ENCODE measurements around the gene CCDC183.
A peak's percentile ranks its signal among the peaks of the same experiment; 100 is the strongest.
"Not testable (repeated sequence)": the region's sequence is repeated elsewhere in the genome, so short reads cannot be mapped to it uniquely, and the experiment has no call there.

The CCDC183 gene

DNA sequence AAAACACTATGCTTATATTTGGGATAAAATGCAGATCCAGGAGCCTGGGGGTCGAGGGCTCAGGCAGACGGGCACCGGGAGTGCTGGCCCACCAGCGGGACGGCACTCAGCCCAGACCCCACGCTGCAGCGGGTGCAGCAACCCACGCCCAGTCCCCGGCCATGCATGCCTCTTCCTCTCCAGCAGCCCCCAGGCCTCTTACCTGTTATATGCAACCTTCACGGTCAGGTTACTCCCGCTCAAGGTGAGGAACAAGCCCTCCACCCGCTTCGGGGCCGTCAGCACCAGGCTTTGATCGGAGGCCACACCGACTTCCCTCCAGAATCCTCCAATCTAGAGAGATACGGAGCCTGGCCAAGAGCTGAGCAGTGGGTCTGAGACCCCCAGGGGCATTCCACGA lies 39.3 kb upstream of the CCDC183 start:
- DNase-seq: no peak
- no peak overlapping the region for H3K27ac Mint-ChIP-seq

GRCh38 chr9:136757328-136757727 lies 38.8 kb upstream of the CCDC183 start:
- no peak overlapping the region for H3K4me3 Mint-ChIP-seq
- no peak for DNase-seq
- peaks cover 7% of the 10 kb centered on the region for H3K9me3 Mint-ChIP-seq
- H3K4me1 Mint-ChIP-seq (ENCODE audit: low read depth): no peaks in the 10 kb centered on the region
- peaks cover 2% of the 10 kb centered on the region for H3K36me3 Mint-ChIP-seq (ENCODE audit: low read depth)
- H3K27ac Mint-ChIP-seq: no peak overlapping the region
- peaks cover 27% of the 10 kb centered on the region for H3K27me3 Mint-ChIP-seq

More for the DNA sequence above, 39.3 kb upstream of the CCDC183 start:
- peaks cover 12% of the 10 kb centered on the region for H3K9me3 Mint-ChIP-seq
- H3K27me3 Mint-ChIP-seq: peaks cover 32% of the 10 kb centered on the region
- H3K36me3 Mint-ChIP-seq (ENCODE audit: low read depth): peaks cover 3% of the 10 kb centered on the region
- H3K4me3 Mint-ChIP-seq: no peak overlapping the region
- no peaks in the 10 kb centered on the region for H3K4me1 Mint-ChIP-seq (ENCODE audit: low read depth)

DNA sequence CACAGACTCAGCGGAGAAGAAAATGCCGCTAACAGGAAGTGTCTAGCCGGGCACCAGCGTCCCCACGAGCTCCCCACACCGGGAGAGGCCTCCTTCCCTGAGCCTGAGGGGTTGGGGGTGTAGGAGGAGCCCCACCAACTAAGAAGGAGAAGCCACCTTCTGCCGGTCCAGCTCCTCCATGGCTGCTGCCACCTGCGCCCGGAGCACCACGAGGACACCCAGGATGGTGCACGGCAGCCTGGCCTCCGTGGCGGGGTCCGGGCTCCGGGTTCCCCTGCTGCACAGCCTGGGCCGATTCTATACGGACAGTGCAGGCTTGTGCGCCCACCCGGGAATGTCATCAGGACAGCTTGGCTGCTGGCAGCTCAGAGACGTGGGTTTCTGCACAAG lies 38.4 kb upstream of the CCDC183 start:
- Mint-ChIP-seq H3K27me3 (peaks cover 25% of the 10 kb centered on the region), H3K27ac (no peak overlapping the region), H3K36me3 (ENCODE audit: low read depth) (no peaks in the 10 kb centered on the region), H3K9me3 (peaks cover 3% of the 10 kb centered on the region), H3K4me3 (no peak overlapping the region), H3K4me1 (ENCODE audit: low read depth) (no peaks in the 10 kb centered on the region)
- DNase-seq: no peak

- H3K9me3 Mint-ChIP-seq: peaks cover 2% of the 10 kb centered on the region
- no peak overlapping the region for H3K4me3 Mint-ChIP-seq
- H3K4me1 Mint-ChIP-seq (ENCODE audit: low read depth): no peaks in the 10 kb centered on the region
- H3K27me3 Mint-ChIP-seq: peaks cover 29% of the 10 kb centered on the region
- DNase-seq: no peak
- H3K36me3 Mint-ChIP-seq (ENCODE audit: low read depth): no peaks in the 10 kb centered on the region
- no peak overlapping the region for H3K27ac Mint-ChIP-seq
Observed at GRCh38 chr9:136759001-136759400, 37.1 kb upstream of the CCDC183 start.

DNA sequence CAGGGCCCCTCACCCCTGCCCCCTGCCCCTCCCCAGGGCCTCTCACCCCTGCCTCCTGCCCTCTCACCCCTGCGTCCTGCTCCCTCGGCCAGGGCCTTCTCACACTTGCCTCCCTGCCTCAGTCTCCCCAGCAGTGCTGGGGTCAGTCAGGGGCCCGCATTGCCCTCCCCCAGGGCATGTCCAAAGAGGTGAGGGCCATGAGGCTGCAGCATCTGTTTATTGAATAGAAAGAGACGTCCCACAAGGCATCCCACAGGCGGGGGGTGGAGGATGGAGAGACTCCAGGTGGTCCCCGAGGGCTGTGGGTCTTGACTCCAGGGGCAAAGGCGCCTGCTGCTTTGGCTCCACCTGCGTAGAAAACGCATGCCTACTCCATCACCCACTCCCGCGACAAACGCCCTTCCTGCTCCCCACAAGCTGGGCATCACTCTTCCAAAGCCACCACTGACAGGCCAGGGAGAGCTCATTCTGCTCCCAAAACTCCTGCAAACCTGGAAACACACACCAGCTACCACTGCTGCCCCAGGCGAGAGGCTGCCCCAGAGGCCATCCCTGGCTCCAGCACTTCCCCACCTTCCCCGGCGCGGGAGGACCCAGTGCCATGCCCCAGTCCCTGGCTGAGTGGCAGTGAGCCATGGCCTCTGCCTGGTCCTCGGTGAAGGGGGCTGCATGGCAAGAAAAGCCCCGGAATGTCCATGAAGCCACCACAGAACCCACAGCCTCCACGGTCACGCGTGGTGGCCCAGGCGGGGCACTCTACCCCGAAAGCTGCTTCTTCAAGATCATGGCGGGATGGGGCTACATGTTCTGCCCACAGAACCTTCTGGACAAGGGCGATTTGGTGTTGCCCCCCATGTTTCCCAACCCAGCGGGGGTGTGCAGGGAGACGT lies 36.5 kb upstream of the CCDC183 start:
- DNase-seq: no peak
- Mint-ChIP-seq H3K36me3 (ENCODE audit: low read depth) (no peaks in the 10 kb centered on the region), H3K4me1 (ENCODE audit: low read depth) (no peaks in the 10 kb centered on the region)

GRCh38 chr9:136760424-136760823 lies 35.7 kb upstream of the CCDC183 start:
- peaks cover 2% of the 10 kb centered on the region for H3K9me3 Mint-ChIP-seq
- H3K36me3 Mint-ChIP-seq (ENCODE audit: low read depth): no peaks in the 10 kb centered on the region
- H3K27ac Mint-ChIP-seq: no peak overlapping the region
- peaks cover 29% of the 10 kb centered on the region for H3K27me3 Mint-ChIP-seq
- H3K4me3 Mint-ChIP-seq: no peak overlapping the region
- H3K4me1 Mint-ChIP-seq (ENCODE audit: low read depth): no peaks in the 10 kb centered on the region
- no peak for DNase-seq

More for the DNA sequence above, 36.5 kb upstream of the CCDC183 start:
- Mint-ChIP-seq H3K4me3 (no peak overlapping the region), H3K27ac (no peak overlapping the region), H3K27me3 (peaks cover 30% of the 10 kb centered on the region), H3K9me3 (peaks cover 2% of the 10 kb centered on the region)

GRCh38 chr9:136760834-136761544 lies 35.1 kb upstream of the CCDC183 start:
- H3K27ac Mint-ChIP-seq; H3K4me3 Mint-ChIP-seq; DNase-seq; H3K36me3 Mint-ChIP-seq (ENCODE audit: low read depth); H3K4me1 Mint-ChIP-seq (ENCODE audit: low read depth); H3K9me3 Mint-ChIP-seq: not testable (repeated sequence)
- peaks cover 25% of the 10 kb centered on the region for H3K27me3 Mint-ChIP-seq

GRCh38 chr9:136761545-136761981 lies 34.6 kb upstream of the CCDC183 start:
- Mint-ChIP-seq H3K4me3 (no peak overlapping the region), H3K9me3 (no peaks in the 10 kb centered on the region), H3K36me3 (ENCODE audit: low read depth) (no peaks in the 10 kb centered on the region), H3K27ac (no peak overlapping the region), H3K27me3 (peaks cover 19% of the 10 kb centered on the region), H3K4me1 (ENCODE audit: low read depth) (peaks cover 7% of the 10 kb centered on the region)
- no peak for DNase-seq

- Mint-ChIP-seq H3K4me3 (no peak overlapping the region), H3K27me3 (peaks cover 22% of the 10 kb centered on the region), H3K27ac (no peak overlapping the region), H3K36me3 (ENCODE audit: low read depth) (no peaks in the 10 kb centered on the region), H3K4me1 (ENCODE audit: low read depth) (peaks cover 13% of the 10 kb centered on the region), H3K9me3 (no peaks in the 10 kb centered on the region)
- DNase-seq: no peak
Observed at GRCh38 chr9:136762221-136762691, 33.9 kb upstream of the CCDC183 start.

DNA sequence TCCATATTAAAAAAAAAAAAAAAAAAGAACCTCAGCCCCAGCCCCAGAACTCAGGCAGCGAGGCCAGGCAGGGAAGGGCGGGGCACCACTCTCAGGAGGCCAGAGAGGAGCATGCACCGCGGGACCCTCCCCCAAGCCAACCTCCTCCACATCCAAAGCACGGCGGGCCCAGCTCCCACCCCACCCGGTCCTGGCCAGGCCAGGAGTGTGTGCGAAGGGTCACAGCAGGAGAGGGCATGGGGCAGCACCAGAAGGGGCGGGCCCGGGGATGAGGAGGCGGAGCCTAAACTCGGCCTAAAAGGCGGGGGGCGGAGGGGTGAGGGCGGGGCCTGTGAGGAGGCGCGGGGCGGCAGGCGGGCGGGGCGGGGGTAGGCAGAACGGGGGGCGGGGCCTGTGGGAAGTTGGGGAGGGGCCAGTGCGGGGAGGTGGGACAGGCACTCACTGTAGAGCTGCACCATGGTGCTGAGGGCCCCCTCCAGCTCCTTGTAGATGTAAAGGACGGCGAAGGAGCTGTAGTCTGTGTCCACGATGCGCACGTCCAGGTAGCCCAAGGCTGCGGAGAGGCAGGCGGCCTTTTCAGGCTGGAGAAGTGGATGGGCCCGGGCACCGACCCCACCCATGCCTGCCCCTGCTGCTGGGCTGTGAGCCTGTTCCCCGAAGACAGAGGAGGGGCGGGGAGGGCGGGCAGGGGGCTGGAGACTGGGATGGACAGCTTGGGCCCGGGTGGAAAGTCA lies 33.1 kb upstream of the CCDC183 start:
- no peaks in the 10 kb centered on the region for H3K9me3 Mint-ChIP-seq
- peaks cover 27% of the 10 kb centered on the region for H3K27me3 Mint-ChIP-seq
- peak; percentile 61 for DNase-seq
- H3K27ac Mint-ChIP-seq: no peak overlapping the region
- no peak overlapping the region for H3K4me3 Mint-ChIP-seq
- H3K36me3 Mint-ChIP-seq (ENCODE audit: low read depth): no peaks in the 10 kb centered on the region
- peaks cover 13% of the 10 kb centered on the region for H3K4me1 Mint-ChIP-seq (ENCODE audit: low read depth)

DNA sequence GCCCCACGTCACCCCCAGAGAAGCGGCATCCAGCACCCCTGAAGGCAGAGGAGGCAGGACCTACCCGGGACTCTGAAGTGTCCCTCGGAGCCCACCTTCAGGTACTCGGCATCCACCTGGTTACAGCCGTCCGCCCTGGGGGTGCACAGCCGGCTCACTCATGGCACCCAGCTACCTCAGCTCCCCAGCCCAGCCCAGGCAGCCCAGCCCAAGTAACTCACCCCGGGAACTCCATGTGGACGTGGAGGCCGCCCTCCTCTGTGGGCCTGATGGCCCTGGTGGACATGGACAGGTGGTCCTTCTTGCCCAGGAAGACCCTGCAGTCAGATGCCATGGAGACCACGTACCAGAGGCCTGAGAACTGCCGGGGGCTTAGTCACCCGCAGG lies 32.5 kb upstream of the CCDC183 start:
- H3K27me3 Mint-ChIP-seq: peaks cover 28% of the 10 kb centered on the region
- no peaks in the 10 kb centered on the region for H3K9me3 Mint-ChIP-seq
- H3K27ac Mint-ChIP-seq: no peak overlapping the region
- H3K36me3 Mint-ChIP-seq (ENCODE audit: low read depth): no peaks in the 10 kb centered on the region
- H3K4me3 Mint-ChIP-seq: no peak overlapping the region
- peaks cover 13% of the 10 kb centered on the region for H3K4me1 Mint-ChIP-seq (ENCODE audit: low read depth)
- DNase-seq: no peak

DNA sequence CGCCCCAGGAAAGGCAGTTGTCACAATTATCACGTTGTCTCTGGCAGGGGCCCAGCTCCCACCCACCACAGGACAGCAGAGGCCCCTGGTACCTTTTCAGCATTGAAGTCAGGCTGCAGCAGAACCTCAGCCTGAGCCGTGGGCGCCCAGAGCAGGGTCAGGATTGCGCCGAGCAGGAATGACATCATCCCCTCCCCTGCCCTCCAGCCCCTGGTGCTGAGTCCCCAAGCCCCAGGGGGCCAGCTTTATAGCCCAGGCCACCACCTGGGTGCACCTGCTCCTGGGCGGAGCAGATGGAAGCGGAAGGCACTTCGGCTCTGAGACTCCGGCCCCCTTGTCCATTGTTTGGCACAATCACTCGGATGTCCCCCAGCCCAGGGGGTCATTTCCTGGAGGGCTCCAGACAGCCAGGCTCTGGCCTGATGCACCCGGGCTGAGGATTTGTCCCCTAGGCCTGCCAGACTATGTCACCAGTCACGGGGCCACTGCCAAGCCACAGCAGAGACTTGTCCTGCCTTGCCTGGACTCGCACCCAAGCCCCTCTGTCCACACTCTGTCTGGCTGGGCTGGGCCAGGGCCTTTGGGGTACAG lies 31.7 kb upstream of the CCDC183 start, which contains the start of gene LCN15:
Gene LCN15 (minus strand): TSS at position 218 of the 591 bp plus-strand sequence. CDS start 30 bp downstream, at position 188.
- H3K36me3 Mint-ChIP-seq (ENCODE audit: low read depth): no peaks in the 10 kb centered on the region
- H3K9me3 Mint-ChIP-seq: no peaks in the 10 kb centered on the region
- H3K4me3 Mint-ChIP-seq: no peak within 1 kb of the TSS
- H3K4me1 Mint-ChIP-seq (ENCODE audit: low read depth): peaks cover 13% of the 10 kb centered on the region
- no peak for DNase-seq
- peaks cover 28% of the 10 kb centered on the region for H3K27me3 Mint-ChIP-seq
- no peak within 1 kb of the TSS for H3K27ac Mint-ChIP-seq

GRCh38 chr9:136765041-136765440 lies 31.1 kb upstream of the CCDC183 start:
- Mint-ChIP-seq H3K4me1 (ENCODE audit: low read depth) (peaks cover 16% of the 10 kb centered on the region), H3K27ac (no peak overlapping the region), H3K4me3 (no peak overlapping the region), H3K9me3 (no peaks in the 10 kb centered on the region), H3K27me3 (peaks cover 28% of the 10 kb centered on the region), H3K36me3 (ENCODE audit: low read depth) (no peaks in the 10 kb centered on the region)
- no peak for DNase-seq

All from activated T-cell treated with anti-CD3 and anti-CD28 coated beads, Interleukin-2, amount 50 U/mL, for 24 hours (primary cell).